WTC11 (cell line): ENCODE results near the gene ATP6V0D1.

Experiments used
- ELF4 ChIP-seq: sonication (generic); formaldehyde crosslinking; IDR thresholded peaks from 2 replicates; pipeline ENCODE4 v1.8.1; 2022; ENCODE audit warnings: low read depth, mild to moderate bottlenecking, moderate library complexity, missing genetic modification reagents
- MYBL2 ChIP-seq: sonication (generic); formaldehyde crosslinking; IDR thresholded peaks from 2 replicates; pipeline ENCODE4 v1.8.1; 2023; ENCODE audit warnings: mild to moderate bottlenecking, moderate library complexity, missing genetic modification reagents
- NR3C1 ChIP-seq: sonication (generic); formaldehyde crosslinking; conservative IDR thresholded peaks from 2 replicates; pipeline ENCODE4 v1.8.1; 2023; ENCODE audit warnings: low read depth, mild to moderate bottlenecking, missing genetic modification reagents
- TF ChIP-seq, protein P1 (sequence below): fragments of 200-600 bp; IDR thresholded peaks from 2 replicates; pipeline ENCODE4 v1.8.0; 2022; ENCODE audit warnings: antibody characterized with exemption
- TF ChIP-seq, protein P2 (sequence below): sonication (generic); formaldehyde crosslinking; IDR thresholded peaks from 2 replicates; pipeline ENCODE4 v1.8.1; 2023; ENCODE audit warnings: mild to moderate bottlenecking, missing genetic modification reagents, borderline replicate concordance
- TF ChIP-seq, protein P3 (sequence below): sonication (generic); formaldehyde crosslinking; IDR thresholded peaks from 2 replicates; pipeline ENCODE4 v1.8.1; 2023; ENCODE audit warnings: mild to moderate bottlenecking, missing genetic modification reagents
- TF ChIP-seq, protein P4 (sequence below): sonication (generic); formaldehyde crosslinking; IDR thresholded peaks from 2 replicates; pipeline ENCODE4 v1.8.0; 2022; ENCODE audit warnings: mild to moderate bottlenecking, missing genetic modification reagents

DNA sequence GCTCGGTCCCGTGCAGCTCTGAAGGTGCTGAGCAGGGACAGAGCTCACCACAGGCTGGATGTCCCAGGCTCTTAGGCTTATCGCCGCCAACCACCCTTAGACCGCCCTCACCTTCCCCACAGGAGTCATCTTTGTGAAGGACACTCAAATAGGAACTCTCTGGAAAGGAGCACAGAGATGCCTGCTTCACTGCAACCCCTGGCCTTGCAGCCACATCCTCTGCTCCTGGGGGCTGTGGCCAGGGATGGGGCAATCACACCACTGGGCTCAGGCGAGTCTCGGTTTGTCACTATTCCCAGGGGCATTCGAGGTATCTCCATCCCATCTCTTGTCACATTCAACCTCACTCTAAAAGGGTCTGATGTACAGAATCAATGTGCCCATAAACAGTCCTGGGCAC lies 75.6 kb downstream of the ATP6V0D1 start:
- TF ChIP-seq, protein P1, sequence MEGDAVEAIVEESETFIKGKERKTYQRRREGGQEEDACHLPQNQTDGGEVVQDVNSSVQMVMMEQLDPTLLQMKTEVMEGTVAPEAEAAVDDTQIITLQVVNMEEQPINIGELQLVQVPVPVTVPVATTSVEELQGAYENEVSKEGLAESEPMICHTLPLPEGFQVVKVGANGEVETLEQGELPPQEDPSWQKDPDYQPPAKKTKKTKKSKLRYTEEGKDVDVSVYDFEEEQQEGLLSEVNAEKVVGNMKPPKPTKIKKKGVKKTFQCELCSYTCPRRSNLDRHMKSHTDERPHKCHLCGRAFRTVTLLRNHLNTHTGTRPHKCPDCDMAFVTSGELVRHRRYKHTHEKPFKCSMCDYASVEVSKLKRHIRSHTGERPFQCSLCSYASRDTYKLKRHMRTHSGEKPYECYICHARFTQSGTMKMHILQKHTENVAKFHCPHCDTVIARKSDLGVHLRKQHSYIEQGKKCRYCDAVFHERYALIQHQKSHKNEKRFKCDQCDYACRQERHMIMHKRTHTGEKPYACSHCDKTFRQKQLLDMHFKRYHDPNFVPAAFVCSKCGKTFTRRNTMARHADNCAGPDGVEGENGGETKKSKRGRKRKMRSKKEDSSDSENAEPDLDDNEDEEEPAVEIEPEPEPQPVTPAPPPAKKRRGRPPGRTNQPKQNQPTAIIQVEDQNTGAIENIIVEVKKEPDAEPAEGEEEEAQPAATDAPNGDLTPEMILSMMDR: no peak
- TF ChIP-seq, protein P2, sequence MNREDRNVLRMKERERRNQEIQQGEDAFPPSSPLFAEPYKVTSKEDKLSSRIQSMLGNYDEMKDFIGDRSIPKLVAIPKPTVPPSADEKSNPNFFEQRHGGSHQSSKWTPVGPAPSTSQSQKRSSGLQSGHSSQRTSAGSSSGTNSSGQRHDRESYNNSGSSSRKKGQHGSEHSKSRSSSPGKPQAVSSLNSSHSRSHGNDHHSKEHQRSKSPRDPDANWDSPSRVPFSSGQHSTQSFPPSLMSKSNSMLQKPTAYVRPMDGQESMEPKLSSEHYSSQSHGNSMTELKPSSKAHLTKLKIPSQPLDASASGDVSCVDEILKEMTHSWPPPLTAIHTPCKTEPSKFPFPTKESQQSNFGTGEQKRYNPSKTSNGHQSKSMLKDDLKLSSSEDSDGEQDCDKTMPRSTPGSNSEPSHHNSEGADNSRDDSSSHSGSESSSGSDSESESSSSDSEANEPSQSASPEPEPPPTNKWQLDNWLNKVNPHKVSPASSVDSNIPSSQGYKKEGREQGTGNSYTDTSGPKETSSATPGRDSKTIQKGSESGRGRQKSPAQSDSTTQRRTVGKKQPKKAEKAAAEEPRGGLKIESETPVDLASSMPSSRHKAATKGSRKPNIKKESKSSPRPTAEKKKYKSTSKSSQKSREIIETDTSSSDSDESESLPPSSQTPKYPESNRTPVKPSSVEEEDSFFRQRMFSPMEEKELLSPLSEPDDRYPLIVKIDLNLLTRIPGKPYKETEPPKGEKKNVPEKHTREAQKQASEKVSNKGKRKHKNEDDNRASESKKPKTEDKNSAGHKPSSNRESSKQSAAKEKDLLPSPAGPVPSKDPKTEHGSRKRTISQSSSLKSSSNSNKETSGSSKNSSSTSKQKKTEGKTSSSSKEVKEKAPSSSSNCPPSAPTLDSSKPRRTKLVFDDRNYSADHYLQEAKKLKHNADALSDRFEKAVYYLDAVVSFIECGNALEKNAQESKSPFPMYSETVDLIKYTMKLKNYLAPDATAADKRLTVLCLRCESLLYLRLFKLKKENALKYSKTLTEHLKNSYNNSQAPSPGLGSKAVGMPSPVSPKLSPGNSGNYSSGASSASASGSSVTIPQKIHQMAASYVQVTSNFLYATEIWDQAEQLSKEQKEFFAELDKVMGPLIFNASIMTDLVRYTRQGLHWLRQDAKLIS: no peak
- no peak for TF ChIP-seq ELF4
- no peak for TF ChIP-seq NR3C1 (CRISPR knock-in tag)
- no peak for TF ChIP-seq MYBL2 (CRISPR knock-in tag)
- TF ChIP-seq, protein P3, sequence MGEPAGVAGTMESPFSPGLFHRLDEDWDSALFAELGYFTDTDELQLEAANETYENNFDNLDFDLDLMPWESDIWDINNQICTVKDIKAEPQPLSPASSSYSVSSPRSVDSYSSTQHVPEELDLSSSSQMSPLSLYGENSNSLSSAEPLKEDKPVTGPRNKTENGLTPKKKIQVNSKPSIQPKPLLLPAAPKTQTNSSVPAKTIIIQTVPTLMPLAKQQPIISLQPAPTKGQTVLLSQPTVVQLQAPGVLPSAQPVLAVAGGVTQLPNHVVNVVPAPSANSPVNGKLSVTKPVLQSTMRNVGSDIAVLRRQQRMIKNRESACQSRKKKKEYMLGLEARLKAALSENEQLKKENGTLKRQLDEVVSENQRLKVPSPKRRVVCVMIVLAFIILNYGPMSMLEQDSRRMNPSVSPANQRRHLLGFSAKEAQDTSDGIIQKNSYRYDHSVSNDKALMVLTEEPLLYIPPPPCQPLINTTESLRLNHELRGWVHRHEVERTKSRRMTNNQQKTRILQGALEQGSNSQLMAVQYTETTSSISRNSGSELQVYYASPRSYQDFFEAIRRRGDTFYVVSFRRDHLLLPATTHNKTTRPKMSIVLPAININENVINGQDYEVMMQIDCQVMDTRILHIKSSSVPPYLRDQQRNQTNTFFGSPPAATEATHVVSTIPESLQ (CRISPR knock-in tag): no peak
- TF ChIP-seq, protein P4, sequence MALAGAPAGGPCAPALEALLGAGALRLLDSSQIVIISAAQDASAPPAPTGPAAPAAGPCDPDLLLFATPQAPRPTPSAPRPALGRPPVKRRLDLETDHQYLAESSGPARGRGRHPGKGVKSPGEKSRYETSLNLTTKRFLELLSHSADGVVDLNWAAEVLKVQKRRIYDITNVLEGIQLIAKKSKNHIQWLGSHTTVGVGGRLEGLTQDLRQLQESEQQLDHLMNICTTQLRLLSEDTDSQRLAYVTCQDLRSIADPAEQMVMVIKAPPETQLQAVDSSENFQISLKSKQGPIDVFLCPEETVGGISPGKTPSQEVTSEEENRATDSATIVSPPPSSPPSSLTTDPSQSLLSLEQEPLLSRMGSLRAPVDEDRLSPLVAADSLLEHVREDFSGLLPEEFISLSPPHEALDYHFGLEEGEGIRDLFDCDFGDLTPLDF (CRISPR knock-in tag): no peak
